SK-N-SH (cell line): ENCODE measurements around the gene RAB6B. TPM values are rescaled to one million over a fixed set of nuclear protein-coding genes. Genes with fewer than 3 reads are reported as not detected.
A peak's percentile ranks its signal among the peaks of the same experiment; 100 is the strongest.

Experiments
- CTCF ChIA-PET: fragments of 300-600, 350-600 bp; formaldehyde crosslinking; extraction: SDS; loops from one replicate; lab custom pipeline; 2021; lab: Yijun Ruan, JAX
- POLR2A ChIA-PET: fragments of 350-600 bp; sonication (Branson Sonifier 250); formaldehyde crosslinking; extraction: SDS; loops from one replicate; lab custom pipeline; 2020; ENCODE audit warnings: antibody characterized with exemption, inconsistent platforms; lab: Yijun Ruan, JAX
- DNase-seq: peaks from one replicate; pipeline ENCODE4 v3.0.0; 2012
- H2AFZ ChIP-seq: fragments of 200-600 bp; sonication (generic); 2 replicates; pipeline ENCODE4 v1.8.1; 2016; ENCODE audit warnings: antibody characterized with exemption, mild to moderate bottlenecking, low read depth
- H3F3A ChIP-seq: fragments of 200-600 bp; sonication (generic); replicated peaks from 2 replicates; pipeline ENCODE3; 2016; ENCODE audit warnings: antibody characterized with exemption, mild to moderate bottlenecking; ENCODE audit not compliant: insufficient read depth
- H3K27ac ChIP-seq, 2 experiments: fragments of 200-500 bp in 1 of 2; fragments of 200-600 bp in 1 of 2; sonication (Bioruptor generic) in 1 of 2; sonication (generic), shearing (Covaris generic) in 1 of 2; 2 replicates each; pipeline versions ENCODE4 v1.5.1 to v1.6.1; 2014 to 2016; ENCODE audit warnings: low read depth in 2 of 2, inconsistent platforms in 1 of 2, low read length in 1 of 2, mild to moderate bottlenecking in 1 of 2, mixed read lengths in 1 of 2
- H3K27me3 ChIP-seq: fragments of 200-600 bp; sonication (generic), shearing (Covaris generic); 2 replicates; pipeline ENCODE4 v1.6.1; 2016; ENCODE audit warnings: mixed run types; ENCODE audit not compliant: insufficient read depth
- H3K36me3 ChIP-seq, 2 experiments: fragments of 200-500 bp in 1 of 2; fragments of 200-600 bp in 1 of 2; sonication (Bioruptor generic) in 1 of 2; sonication (generic) in 1 of 2; replicated peaks in 1 of 2; 2 replicates each; pipeline versions ENCODE3 to v1.5.1; 2014 to 2016; ENCODE audit warnings: low read length in 1 of 2, mild to moderate bottlenecking in 1 of 2; ENCODE audit not compliant: insufficient read depth in 2 of 2, control insufficient read depth in 1 of 2
- H3K4me1 ChIP-seq, 2 experiments: fragments of 200-500 bp in 1 of 2; fragments of 200-600 bp in 1 of 2; sonication (Bioruptor generic) in 1 of 2; sonication (generic), shearing (Covaris generic) in 1 of 2; 2 replicates each; pipeline versions ENCODE4 v1.5.1 to v1.6.1; 2014 to 2016; ENCODE audit warnings: low read depth in 1 of 2, low read length in 1 of 2, mixed run types in 1 of 2; ENCODE audit not compliant: insufficient read depth in 2 of 2, control insufficient read depth in 1 of 2
- H3K4me2 ChIP-seq: fragments of 200-600 bp; sonication (generic), shearing (Covaris generic); 2 replicates; pipeline ENCODE4 v1.6.1; 2017; ENCODE audit warnings: mixed run types
- H3K4me3 ChIP-seq, 2 experiments: fragments of 200-500 bp in 1 of 2; fragments of 200-600 bp in 1 of 2; sonication (Bioruptor generic) in 1 of 2; sonication (generic), shearing (Covaris generic) in 1 of 2; 2 replicates each; pipeline versions ENCODE4 v1.5.1 to v1.8.1; 2014 to 2016; ENCODE audit warnings: low read depth in 2 of 2, inconsistent platforms in 1 of 2, low read length in 1 of 2, mild to moderate bottlenecking in 1 of 2, mixed read lengths in 1 of 2, moderate library complexity in 1 of 2
- H3K79me2 ChIP-seq: fragments of 200-600 bp; sonication (generic); 2 replicates; pipeline ENCODE4 v1.8.1; 2017; ENCODE audit warnings: mild to moderate bottlenecking; ENCODE audit not compliant: insufficient read depth
- H3K9ac ChIP-seq: fragments of 200-600 bp; sonication (generic); 2 replicates; pipeline ENCODE4 v1.6.1; 2017; ENCODE audit warnings: mixed run types
- H3K9me2 ChIP-seq: fragments of 200-600 bp; sonication (generic); 2 replicates; pipeline ENCODE4 v1.6.1; 2017; ENCODE audit warnings: mixed run types
- H3K9me3 ChIP-seq: fragments of 200-600 bp; sonication (generic); 2 replicates; pipeline ENCODE4 v1.6.1; 2017; ENCODE audit warnings: mixed run types, mild to moderate bottlenecking, moderate library complexity
- H4K20me1 ChIP-seq: fragments of 200-600 bp; sonication (generic); 2 replicates; pipeline ENCODE4 v1.6.1; 2017; ENCODE audit warnings: mild to moderate bottlenecking, mixed run types; ENCODE audit not compliant: insufficient read depth
- EP300 ChIP-seq, 2 experiments: IDR thresholded peaks; 2 replicates each; pipeline versions ENCODE4 v1.4.0 to v1.6.1; 2012; ENCODE audit warnings: borderline replicate concordance in 1 of 2, low read depth in 1 of 2, low read length in 1 of 2
- FOSL2 ChIP-seq: IDR thresholded peaks from 2 replicates; pipeline ENCODE4 v1.4.0; 2012; ENCODE audit warnings: low read depth, mild to moderate bottlenecking, moderate library complexity, borderline replicate concordance
- WGBS: methylation state at CpG from one replicate; pipeline ENCODE4 v1.1.6; 2017; ENCODE audit warnings: low lambda C conversion rate; 5-methylcytosine and 5-hydroxymethylcytosine counted together
- polyA plus RNA-seq, 3 experiments: library from polyadenylated mRNA; depleted of rRNA; stranded (reverse); fragments of >200 nt; gene quantifications; 2 replicates each; pipeline ENCODE4 v1.2.3, GENCODE V29; 2012
- TF ChIP-seq, protein P1 (sequence below): IDR thresholded peaks from 2 replicates; pipeline ENCODE4 v1.6.1; 2012; ENCODE audit warnings: mild to moderate bottlenecking, low read depth, low read length, moderate library complexity
- TF ChIP-seq, protein P2 (sequence below): fragments of 150-350 bp; IDR thresholded peaks from 2 replicates; pipeline ENCODE4 v1.6.1; 2016; ENCODE audit warnings: mild to moderate bottlenecking, low read depth, low read length
- TF ChIP-seq, protein P3 (sequence below): fragments of 200-600 bp; sonication (generic); IDR thresholded peaks from 2 replicates; pipeline ENCODE4 v1.6.1; 2017; ENCODE audit warnings: antibody characterized with exemption, mild to moderate bottlenecking, moderate library complexity

The RAB6B gene
- polyA plus RNA-seq, 1 of the 3 experiments (the other 2 are of a cell fraction), result 9.3 TPM

DNA sequence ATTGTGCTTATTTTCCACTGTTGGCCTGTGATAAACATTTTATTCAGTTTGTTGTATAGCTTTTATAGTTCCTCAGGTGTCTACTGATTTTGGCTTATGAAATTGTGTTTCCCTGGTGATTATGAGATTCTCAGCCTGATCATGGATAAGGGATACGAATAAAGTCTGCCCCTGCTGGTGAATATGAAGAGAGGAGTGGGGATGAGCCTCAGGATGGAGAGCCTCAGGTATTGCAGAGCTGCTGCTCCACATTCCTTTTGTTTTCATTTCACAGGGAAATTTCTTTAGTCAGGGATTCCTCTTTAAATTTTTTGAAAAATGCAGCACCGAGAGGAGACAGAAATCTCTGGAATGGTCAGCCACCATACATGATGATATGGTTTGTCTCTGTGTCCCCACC, 14.7 kb upstream of the RAB6B start:
- TF ChIP-seq, protein P1, sequence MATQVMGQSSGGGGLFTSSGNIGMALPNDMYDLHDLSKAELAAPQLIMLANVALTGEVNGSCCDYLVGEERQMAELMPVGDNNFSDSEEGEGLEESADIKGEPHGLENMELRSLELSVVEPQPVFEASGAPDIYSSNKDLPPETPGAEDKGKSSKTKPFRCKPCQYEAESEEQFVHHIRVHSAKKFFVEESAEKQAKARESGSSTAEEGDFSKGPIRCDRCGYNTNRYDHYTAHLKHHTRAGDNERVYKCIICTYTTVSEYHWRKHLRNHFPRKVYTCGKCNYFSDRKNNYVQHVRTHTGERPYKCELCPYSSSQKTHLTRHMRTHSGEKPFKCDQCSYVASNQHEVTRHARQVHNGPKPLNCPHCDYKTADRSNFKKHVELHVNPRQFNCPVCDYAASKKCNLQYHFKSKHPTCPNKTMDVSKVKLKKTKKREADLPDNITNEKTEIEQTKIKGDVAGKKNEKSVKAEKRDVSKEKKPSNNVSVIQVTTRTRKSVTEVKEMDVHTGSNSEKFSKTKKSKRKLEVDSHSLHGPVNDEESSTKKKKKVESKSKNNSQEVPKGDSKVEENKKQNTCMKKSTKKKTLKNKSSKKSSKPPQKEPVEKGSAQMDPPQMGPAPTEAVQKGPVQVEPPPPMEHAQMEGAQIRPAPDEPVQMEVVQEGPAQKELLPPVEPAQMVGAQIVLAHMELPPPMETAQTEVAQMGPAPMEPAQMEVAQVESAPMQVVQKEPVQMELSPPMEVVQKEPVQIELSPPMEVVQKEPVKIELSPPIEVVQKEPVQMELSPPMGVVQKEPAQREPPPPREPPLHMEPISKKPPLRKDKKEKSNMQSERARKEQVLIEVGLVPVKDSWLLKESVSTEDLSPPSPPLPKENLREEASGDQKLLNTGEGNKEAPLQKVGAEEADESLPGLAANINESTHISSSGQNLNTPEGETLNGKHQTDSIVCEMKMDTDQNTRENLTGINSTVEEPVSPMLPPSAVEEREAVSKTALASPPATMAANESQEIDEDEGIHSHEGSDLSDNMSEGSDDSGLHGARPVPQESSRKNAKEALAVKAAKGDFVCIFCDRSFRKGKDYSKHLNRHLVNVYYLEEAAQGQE, result no peak
- TF ChIP-seq, protein P2, sequence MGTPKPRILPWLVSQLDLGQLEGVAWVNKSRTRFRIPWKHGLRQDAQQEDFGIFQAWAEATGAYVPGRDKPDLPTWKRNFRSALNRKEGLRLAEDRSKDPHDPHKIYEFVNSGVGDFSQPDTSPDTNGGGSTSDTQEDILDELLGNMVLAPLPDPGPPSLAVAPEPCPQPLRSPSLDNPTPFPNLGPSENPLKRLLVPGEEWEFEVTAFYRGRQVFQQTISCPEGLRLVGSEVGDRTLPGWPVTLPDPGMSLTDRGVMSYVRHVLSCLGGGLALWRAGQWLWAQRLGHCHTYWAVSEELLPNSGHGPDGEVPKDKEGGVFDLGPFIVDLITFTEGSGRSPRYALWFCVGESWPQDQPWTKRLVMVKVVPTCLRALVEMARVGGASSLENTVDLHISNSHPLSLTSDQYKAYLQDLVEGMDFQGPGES, result no peak
- TF ChIP-seq, protein P3, sequence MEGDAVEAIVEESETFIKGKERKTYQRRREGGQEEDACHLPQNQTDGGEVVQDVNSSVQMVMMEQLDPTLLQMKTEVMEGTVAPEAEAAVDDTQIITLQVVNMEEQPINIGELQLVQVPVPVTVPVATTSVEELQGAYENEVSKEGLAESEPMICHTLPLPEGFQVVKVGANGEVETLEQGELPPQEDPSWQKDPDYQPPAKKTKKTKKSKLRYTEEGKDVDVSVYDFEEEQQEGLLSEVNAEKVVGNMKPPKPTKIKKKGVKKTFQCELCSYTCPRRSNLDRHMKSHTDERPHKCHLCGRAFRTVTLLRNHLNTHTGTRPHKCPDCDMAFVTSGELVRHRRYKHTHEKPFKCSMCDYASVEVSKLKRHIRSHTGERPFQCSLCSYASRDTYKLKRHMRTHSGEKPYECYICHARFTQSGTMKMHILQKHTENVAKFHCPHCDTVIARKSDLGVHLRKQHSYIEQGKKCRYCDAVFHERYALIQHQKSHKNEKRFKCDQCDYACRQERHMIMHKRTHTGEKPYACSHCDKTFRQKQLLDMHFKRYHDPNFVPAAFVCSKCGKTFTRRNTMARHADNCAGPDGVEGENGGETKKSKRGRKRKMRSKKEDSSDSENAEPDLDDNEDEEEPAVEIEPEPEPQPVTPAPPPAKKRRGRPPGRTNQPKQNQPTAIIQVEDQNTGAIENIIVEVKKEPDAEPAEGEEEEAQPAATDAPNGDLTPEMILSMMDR, result peak; percentile 35; the same call in 1 of the 2 replicates
- 61% methylated on average over 2 of the region's 2 CpGs for WGBS
- Histone ChIP-seq H3F3A (no peaks in the 10 kb centered on the region), H3K9me2 (no peaks in the 10 kb centered on the region), H3K4me1 (no peaks in the 10 kb centered on the region), H3K9me3 (no peaks in the 10 kb centered on the region), H3K36me3 (no peaks in the 10 kb centered on the region), H4K20me1 (no peaks in the 10 kb centered on the region), H3K79me2 (no peaks in the 10 kb centered on the region), H3K9ac (no peak overlapping the region), H3K4me3 (no peak overlapping the region), H3K27me3 (peaks cover 6% of the 10 kb centered on the region; the same call in 1 of the 2 replicates), H3K27ac (no peak overlapping the region), H3K4me2 (no peak overlapping the region), H2AFZ (no peak overlapping the region)
- CTCF ChIA-PET, result interaction anchor here (0.7 to 2.1 kb wide), 11 partner anchors 10 to 304 kb away, joined by 3 to 8 read pairs (median 4); no protein-coding TSS in a partner anchor
- POLR2A ChIA-PET, result no interaction called here
- no peak for DNase-seq

DNA sequence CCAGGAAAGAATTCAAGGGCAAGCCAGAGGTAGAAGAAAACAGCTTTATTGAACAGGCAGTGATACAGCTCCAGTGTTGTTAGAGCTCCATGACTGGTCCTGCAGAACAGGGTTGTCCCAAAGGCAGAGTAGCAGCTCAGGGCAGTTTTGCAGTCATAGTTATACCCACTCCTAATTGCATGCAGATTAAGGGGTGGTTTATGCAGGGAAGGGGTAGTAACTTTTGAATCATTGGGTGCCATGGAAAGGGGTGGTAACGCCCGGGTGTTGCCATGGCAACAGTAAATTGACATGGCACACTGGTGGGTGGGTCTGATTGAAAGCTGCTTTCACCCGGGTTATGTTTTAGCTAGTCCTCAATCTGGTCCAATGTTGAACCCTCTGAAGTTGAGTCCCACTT, 9.7 kb upstream of the RAB6B start:
- POLR2A ChIA-PET, result interaction anchor here (0.8 kb wide), 1 partner anchor 9 kb away, joined by 4 read pairs; no protein-coding TSS in a partner anchor
- no peak overlapping the region for H3K27ac ChIP-seq
- no peaks in the 10 kb centered on the region; the same call in 1 of the 2 replicates for H3K9me2 ChIP-seq
- no peak overlapping the region for H3K4me2 ChIP-seq
- H3K9me3 ChIP-seq, result no peaks in the 10 kb centered on the region
- no peaks in the 10 kb centered on the region for H4K20me1 ChIP-seq
- no peak for DNase-seq
- CTCF ChIA-PET, result interaction anchor here (1.1 to 2.0 kb wide), 3 partner anchors 13 to 307 kb away, joined by 3 to 8 read pairs (median 4); no protein-coding TSS in a partner anchor
- H3K9ac ChIP-seq, result no peak overlapping the region
- 18% methylated on average over 3 of the region's 3 CpGs for WGBS
- TF ChIP-seq, protein P1, result no peak
- TF ChIP-seq FOSL2 (no peak), EP300 (IDR thresholded peaks at IDR 0.05; ENCODE audit: borderline replicate concordance in 1 of 2, low read depth in 1 of 2, low read length in 1 of 2) (no peak)
- no peaks in the 10 kb centered on the region for H3F3A ChIP-seq
- peaks cover 9% of the 10 kb centered on the region; the same call in 1 of the 2 replicates for H3K27me3 ChIP-seq
- H3K79me2 ChIP-seq, result no peaks in the 10 kb centered on the region
- no peak overlapping the region for H3K4me3 ChIP-seq
- no peaks in the 10 kb centered on the region for H3K4me1 ChIP-seq
- H3K36me3 ChIP-seq, result no peaks in the 10 kb centered on the region
- H2AFZ ChIP-seq, result no peak overlapping the region
